Measurements from ENCODE around the gene SLCO4A1.
A peak's percentile ranks its signal among the peaks of the same experiment; 100 is the strongest.

The SLCO4A1 gene

DNA sequence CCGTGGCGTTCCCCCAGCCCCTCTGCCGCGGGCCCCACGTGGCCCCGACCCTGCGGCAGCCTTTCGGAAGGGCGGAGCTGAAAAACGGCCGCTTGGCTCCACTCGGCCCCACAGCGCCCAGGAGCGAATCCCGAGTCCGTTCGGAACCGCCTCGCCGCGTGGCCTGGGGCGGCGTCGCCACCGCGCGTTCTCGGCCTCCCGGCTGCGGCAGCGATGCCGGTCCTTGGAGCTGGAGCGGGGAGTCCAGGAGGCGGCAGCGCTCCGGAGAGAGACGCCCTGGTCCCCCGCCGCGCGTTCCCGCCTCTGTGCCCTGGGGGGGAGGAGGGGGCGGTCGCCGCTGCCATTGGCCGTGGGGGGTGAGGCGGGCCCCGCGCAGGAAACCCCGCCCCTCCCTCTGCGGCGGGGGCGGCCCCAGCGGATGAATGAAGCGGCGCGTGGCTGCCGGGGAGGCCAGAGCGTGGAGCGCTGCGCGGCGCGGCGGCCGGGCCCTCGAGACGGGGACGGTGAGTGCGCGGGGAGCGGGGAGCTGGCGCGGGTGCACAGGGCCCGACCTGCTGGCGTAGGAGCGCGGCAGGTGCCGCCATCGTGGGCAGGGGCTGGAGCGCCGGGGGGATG, at the start of gene SLCO4A1:
Gene SLCO4A1, plus strand, starts transcription at position 453 of the 615 bp plus-strand sequence. CDS start 13,952 bp downstream, outside the sequence.
- peak; percentile 79 to 85 for DNase-seq (ENCODE audit: low read depth in 2 of 2)

DNA sequence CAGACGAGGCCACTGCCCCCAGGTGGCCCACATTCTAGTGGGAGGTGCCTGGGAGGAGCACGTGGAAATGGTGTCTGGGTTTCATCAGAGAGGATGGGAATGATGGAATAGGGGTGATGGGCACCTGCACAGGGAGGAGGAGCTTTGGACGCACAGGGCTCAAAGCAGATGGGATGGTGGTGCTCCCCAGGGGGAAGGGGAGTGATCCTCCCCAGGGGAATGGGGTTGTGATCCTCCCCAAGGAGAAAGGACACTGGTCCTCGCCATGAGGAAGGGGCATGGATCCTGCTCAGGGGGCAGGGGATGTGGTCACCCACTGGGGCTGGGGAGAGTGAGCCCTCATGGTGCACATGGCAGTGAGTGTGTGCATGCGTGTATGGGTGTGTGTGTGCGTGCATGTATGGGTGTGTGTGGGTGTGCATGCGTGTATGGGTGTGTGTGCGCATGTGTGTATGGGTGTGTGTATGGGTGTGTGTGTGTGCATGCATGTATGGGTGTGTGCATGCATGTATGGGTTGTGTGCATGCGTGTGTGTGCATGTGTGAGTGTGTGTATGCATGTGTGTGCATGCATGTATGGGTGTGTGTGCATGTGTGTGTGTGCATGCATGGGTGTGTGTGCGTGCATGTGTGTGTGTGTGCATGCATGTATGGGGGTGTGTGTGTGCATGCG, 49.7 kb upstream of the SLCO4A1 start:
- DNase-seq (ENCODE audit: low read depth in 2 of 2): no peak

GRCh38 chr20:62593616-62594015, 48.7 kb upstream of the SLCO4A1 start:
- no peak for DNase-seq (ENCODE audit: low read depth in 2 of 2)

DNA sequence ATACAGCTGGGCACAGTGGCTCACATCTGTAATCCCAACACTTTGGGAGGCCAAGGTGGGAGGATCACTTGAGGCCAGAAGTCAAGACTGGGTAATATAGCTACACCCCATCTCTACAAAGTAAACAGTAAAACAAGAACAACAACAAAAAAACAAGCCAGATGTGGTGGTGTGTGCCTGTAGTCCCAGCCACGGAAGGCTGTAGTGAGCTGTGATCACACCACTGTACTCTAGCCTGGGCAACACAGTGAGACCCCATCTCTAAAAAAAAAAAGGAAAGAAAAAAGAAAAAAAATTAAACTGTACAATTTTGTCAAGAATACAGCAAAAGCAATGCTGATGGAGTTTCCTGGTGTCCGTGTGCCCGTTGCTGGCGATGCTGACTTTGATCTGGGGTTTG, 47.2 kb upstream of the SLCO4A1 start:
- no peak for DNase-seq (ENCODE audit: low read depth in 2 of 2)

DNA sequence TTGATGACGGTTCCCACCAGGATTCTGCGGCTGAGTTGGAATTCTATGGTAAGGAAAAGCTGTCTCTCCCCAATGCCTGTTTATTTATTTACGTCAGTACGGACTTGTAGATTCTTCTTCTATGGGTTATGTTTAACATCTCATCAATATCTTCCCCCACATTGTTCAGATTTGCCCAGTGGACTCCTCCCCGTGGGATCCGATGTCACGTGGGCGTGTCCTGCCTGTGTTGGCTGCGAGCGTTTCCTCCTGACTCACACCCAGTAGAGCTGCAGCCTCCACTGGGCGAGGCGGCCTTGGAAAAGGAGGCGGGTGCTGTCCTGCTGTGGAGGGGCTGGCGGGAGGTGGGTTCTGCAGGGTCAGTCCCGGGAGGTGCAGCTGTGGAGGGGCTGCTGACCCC, 46.8 kb upstream of the SLCO4A1 start:
- DNase-seq (ENCODE audit: low read depth in 2 of 2): no peak

- no peak for DNase-seq (ENCODE audit: low read depth in 2 of 2)
These were observed 45.8 kb upstream of the SLCO4A1 start for GRCh38 chr20:62596486-62596885.

GRCh38 chr20:62596921-62597320, 45.4 kb upstream of the SLCO4A1 start:
- no peak for DNase-seq (ENCODE audit: low read depth in 2 of 2)

DNA sequence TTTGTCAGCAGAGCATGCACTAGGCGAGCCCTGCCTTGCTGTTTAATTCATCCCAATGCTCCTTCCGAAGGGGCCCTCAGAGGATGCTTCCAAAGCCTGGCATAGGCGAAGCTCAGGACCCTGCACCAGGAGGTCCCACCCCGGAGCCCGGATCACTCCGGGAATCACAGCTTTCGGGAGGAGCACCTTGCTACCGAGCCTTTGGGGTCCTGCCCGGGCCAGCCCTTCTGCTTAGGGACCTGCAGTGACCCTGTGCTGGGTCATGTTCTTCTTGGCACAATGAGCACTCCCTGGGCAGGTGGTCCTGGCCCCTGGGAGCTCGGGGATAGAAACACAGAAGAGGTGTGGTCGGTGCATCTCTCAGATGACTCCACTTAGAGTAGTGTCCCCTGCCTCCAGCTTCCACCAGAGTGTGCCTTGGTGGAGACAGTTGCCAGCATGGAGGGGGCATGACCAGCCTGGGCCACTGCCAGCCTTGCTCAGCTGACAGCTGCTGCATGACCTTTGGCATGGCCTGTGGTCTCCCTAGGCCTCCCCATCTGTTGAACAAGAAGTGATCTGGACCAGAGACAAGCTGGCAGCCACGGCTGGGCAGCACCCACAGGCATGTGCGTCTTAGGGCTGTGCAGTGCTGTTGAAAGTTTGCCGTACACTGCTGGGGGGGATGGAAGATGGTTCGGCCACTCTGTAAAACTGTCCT, 44.7 kb upstream of the SLCO4A1 start:
- DNase-seq (ENCODE audit: low read depth in 2 of 2): no peak

GRCh38 chr20:62598761-62599194, 43.5 kb upstream of the SLCO4A1 start:
- no peak for DNase-seq (ENCODE audit: low read depth in 2 of 2)

- DNase-seq (ENCODE audit: low read depth in 2 of 2): no peak
These were observed 42.8 kb upstream of the SLCO4A1 start for GRCh38 chr20:62599216-62600110.

- no peak for DNase-seq (ENCODE audit: low read depth in 2 of 2)
These were observed 41.1 kb upstream of the SLCO4A1 start for GRCh38 chr20:62601172-62601571.

- DNase-seq (ENCODE audit: low read depth in 2 of 2): no peak
These were observed 40.6 kb upstream of the SLCO4A1 start for GRCh38 chr20:62601714-62602113.

GRCh38 chr20:62602550-62602949, 39.8 kb upstream of the SLCO4A1 start:
- no peak for DNase-seq (ENCODE audit: low read depth in 2 of 2)

- peak; percentile 48 to 63 for DNase-seq (ENCODE audit: low read depth in 2 of 2)
These were observed 39.0 kb upstream of the SLCO4A1 start for GRCh38 chr20:62603021-62603906.

- DNase-seq (ENCODE audit: low read depth in 2 of 2): no peak
These were observed 38.2 kb upstream of the SLCO4A1 start for GRCh38 chr20:62603907-62604785.

- DNase-seq (ENCODE audit: low read depth in 2 of 2): no peak
These were observed 37.5 kb upstream of the SLCO4A1 start for GRCh38 chr20:62604796-62605195.

DNA sequence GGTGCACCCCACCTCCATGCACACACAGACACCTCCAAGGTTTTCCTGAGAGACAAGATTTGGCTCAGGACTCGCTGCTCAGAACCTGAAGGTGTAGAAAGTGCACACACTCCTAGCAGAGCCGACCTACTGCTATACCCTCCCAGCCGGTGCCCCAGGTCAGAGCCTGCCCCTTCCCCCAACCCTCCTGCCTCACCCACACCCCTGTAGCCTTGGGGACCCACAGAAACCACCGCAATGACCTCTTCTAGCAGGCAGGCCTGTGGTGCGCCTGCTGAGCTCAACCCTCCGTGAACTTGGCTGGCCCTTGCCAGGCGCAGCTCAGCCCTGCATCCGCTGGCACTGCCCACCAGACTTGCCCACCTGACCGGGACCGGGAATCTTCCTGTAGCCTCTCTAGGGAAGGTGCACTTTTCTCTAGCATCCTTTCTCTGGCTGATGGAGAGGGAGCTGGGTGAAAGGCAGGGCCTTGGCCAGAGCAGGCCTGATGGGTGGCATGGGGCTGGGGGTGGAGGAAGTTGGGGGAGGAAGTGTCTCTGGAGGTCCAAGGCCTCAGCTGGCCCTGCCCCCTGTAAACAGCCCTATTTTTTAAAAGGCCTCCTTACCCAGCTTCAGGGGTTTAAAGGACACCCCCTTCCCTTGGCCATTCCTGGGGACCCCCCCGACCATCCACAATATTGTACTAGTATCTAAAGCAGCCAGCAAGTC, 36.9 kb upstream of the SLCO4A1 start:
- DNase-seq (ENCODE audit: low read depth in 2 of 2): no peak

DNA sequence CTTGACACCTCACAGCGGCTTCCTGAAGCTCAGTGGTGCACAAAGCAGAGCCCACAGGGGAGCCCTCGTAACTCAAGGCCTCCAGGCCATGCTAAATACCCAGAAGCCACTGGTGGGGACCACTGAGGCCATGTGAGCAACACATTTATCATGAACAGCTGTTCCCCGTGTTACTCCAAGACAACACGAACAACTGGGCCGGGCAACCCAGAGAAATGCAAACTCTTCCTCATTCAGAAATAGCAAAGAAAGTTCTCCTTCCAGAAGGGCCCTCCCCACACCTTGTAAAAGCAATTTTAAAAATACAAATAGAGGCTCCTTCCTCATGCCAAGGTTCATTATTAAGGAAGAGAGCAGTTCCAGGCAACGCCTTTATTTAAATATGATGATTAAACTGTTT, 36.3 kb upstream of the SLCO4A1 start:
- no peak for DNase-seq (ENCODE audit: low read depth in 2 of 2)

GRCh38 chr20:62606551-62607201, 35.6 kb upstream of the SLCO4A1 start:
- no peak for DNase-seq (ENCODE audit: low read depth in 2 of 2)
